ENCODE results near the gene COQ5.

- no peak for TF ChIP-seq CTCF (conservative IDR thresholded peaks at IDR 0.05)
- no peak for TF ChIP-seq EZH2 (IDR thresholded peaks at IDR 0.05; ENCODE audit: low read depth)
Measured at GRCh38 chr12:120540445-120540844, 11.5 kb upstream of the COQ5 start.

All from PC-9 (cell line).